GM12873 (cell line): ENCODE measurements around the gene GOLT1A.

Source experiments
- TF ChIP-seq, protein P1 (sequence below): IDR thresholded peaks from 2 replicates; pipeline ENCODE4 v1.5.1; 2012; ENCODE audit warnings: low read depth, mild to moderate bottlenecking, moderate library complexity, low read length, control low read depth; ENCODE audit not compliant: insufficient read depth; ENCODE audit errors: missing control alignments

GOLT1A gene

DNA sequence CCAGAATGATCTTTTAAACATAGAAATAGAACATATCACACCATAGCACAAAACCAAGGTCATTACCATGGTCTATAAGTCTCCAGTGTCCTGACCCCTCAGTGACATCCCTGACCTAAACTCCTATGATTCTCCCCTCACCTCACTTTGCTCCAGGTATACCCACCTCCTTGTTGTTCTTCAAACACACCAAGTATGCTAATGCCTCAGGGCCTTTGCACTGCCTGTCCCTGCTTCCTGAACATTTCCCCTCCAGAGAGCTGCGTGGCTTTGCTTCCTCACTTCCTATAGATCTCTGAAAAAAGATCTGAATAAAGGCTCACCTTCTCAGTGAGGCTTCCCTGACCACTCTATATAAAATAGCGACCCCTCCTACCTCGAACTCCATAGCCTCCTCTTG, 1.1 kb downstream of the GOLT1A start:
- TF ChIP-seq, protein P1, sequence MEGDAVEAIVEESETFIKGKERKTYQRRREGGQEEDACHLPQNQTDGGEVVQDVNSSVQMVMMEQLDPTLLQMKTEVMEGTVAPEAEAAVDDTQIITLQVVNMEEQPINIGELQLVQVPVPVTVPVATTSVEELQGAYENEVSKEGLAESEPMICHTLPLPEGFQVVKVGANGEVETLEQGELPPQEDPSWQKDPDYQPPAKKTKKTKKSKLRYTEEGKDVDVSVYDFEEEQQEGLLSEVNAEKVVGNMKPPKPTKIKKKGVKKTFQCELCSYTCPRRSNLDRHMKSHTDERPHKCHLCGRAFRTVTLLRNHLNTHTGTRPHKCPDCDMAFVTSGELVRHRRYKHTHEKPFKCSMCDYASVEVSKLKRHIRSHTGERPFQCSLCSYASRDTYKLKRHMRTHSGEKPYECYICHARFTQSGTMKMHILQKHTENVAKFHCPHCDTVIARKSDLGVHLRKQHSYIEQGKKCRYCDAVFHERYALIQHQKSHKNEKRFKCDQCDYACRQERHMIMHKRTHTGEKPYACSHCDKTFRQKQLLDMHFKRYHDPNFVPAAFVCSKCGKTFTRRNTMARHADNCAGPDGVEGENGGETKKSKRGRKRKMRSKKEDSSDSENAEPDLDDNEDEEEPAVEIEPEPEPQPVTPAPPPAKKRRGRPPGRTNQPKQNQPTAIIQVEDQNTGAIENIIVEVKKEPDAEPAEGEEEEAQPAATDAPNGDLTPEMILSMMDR = no peak

DNA sequence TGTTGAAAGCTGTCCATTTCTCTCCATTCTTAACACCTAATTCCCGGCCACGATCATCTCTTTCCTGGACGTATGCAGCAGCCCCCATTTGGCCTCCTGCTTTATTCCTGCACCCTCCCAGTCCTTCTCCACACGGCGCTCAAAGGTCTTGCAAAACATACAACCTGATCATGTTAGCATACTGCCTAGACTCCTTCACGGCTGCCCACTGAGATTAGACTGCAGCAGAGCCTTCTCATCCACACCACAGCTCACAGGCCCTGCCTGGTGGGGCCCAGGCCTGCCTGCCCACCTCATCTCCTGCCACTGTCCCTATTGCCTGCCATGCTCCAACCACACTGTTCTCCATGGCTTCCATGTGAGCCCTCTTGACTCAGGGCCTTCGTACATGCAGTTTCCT, 2.7 kb downstream of the GOLT1A start:
- TF ChIP-seq, protein P1 = no peak

- TF ChIP-seq, protein P1 = peak; percentile 90
Measured at GRCh38 chr1:204207136-204207616, 6.6 kb downstream of the GOLT1A start.

DNA sequence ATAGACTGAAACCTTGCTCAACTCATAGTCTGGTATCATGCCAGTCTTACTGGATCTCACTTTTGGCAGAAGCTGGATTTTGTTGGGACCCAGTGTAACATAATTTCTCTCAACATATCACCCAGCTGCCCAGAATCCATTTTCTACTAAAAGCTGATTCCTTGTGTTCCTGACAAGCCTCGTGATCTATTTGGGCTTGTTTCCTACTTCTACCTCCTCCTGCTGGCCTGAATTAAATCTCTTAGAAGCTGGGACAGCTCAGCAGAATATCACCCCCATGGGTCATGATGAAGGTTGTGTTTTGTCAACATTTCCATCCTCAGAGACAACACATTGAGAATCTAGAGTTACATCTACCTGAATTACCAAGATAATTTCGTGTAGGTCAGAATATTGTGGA, 7.7 kb downstream of the GOLT1A start:
- TF ChIP-seq, protein P1 = peak; percentile 5

- TF ChIP-seq, protein P1 = no peak
Measured at GRCh38 chr1:204205486-204205885, 8.3 kb downstream of the GOLT1A start.

DNA sequence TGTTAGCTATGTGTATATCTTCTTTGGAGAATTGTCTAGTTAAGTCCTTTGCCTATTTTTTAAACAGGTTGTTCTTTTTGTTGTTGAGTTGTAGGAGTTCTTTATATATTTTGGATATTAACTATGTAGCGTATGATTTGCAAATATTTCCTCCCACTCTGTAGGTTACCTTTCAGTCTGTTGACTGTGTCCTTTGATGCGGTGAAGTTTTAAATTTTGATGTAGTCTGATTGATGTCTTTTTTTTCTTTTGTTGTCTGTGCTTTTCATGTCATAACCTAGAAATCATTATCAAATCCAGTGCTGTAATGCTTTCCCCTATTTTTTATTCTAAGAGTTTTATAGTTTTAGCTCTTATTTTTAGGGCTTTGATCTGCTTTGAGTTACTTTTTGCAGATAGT, 8.8 kb downstream of the GOLT1A start:
- TF ChIP-seq, protein P1 = no peak

DNA sequence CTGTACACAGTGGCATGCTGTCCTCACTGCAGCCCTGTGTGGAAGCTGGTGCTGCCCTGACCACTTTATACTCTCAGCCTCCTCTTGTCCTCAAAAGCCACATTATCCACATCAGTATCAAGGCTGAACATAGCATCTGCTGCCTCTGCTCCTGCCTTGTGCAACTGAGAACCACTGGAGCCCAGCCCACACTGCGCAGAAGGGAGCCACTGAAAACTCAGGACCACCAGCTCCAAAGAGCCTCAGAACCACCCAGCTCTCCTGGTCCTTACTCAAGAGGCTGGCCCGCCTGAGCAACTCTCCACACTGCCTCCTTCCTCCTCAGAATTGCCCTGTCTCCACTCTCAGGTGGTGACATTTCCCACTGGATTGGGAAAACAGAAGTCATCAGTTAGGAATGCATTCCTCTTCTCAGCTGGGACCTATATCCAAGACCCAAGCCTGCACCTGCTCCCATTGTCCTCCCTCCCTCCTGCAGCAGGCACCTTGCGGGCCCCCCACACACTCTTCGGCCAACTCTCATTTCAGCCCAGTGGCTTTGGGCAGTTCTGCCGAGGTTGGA, 10.5 kb downstream of the GOLT1A start:
- TF ChIP-seq, protein P1 = no peak
